Ovary (tissue), 3 donors: ENCODE results near the gene GLYAT.

ENCODE experiments used
- CTCF ChIP-seq, 3 donors: fragments of 450-650 bp in 2 of 3; fragments of 200-600 bp in 1 of 3; IDR thresholded peaks; one replicate each; pipeline versions ENCODE4 v1.5.1 to v1.8.0; 2016 to 2022; ENCODE audit warnings: antibody characterized with exemption in 3 of 3, mild to moderate bottlenecking in 1 of 3
- POLR2A ChIP-seq: fragments of 450-650 bp; IDR thresholded peaks from one replicate; pipeline ENCODE4 v1.6.1; 2017; ENCODE audit warnings: antibody characterized with exemption, mild to moderate bottlenecking, moderate library complexity
- donor health status: DM: no; HTN: no; CAD: no.

- no peak for TF ChIP-seq CTCF (IDR thresholded peaks at IDR 0.05)
- TF ChIP-seq POLR2A, result no peak
These were observed 3.1 kb upstream of the GLYAT start for GRCh38 chr11:58734681-58735490.
